Measurements from ENCODE around the gene ZNF398.

- no peak for TF ChIP-seq CTCF (IDR thresholded peaks at IDR 0.05)
- TF ChIP-seq POLR2AphosphoS5 (IDR thresholded peaks at IDR 0.05) = no peak
- TF ChIP-seq POLR2A (IDR thresholded peaks at IDR 0.05) = no peak
Observed at GRCh38 chr7:149130572-149131198, 16.6 kb upstream of the ZNF398 start.

All from transverse colon (tissue), 4 donors.